GM19463 (cell line): ENCODE data around the gene RAB11A.

Source experiments
- ATAC-seq: cut with Tn5 transposase; IDR thresholded peaks from one replicate; pipeline ENCODE4 v1.9.1; 2021; ENCODE audit warnings: mild to moderate bottlenecking, moderate library complexity; ENCODE audit not compliant: unreplicated experiment

RAB11A gene

GRCh38 chr15:65935391-65935790 lies 66.1 kb downstream of the RAB11A start:
- no peak for ATAC-seq

GRCh38 chr15:65936282-65936681 lies 67.0 kb downstream of the RAB11A start:
- ATAC-seq, result no peak

GRCh38 chr15:65937054-65937453 lies 67.8 kb downstream of the RAB11A start:
- ATAC-seq, result no peak

GRCh38 chr15:65937476-65937875 lies 68.2 kb downstream of the RAB11A start:
- no peak for ATAC-seq

- no peak for ATAC-seq
These were observed 69.3 kb downstream of the RAB11A start for GRCh38 chr15:65938604-65939003.

GRCh38 chr15:65939901-65940617 lies 70.8 kb downstream of the RAB11A start:
- ATAC-seq, result no peak

- ATAC-seq, result no peak
These were observed 71.3 kb downstream of the RAB11A start for GRCh38 chr15:65940618-65940909.
